Liver (tissue), 9 donors: ENCODE measurements around the gene PER2. TPM values are rescaled to one million over a fixed set of nuclear protein-coding genes. Genes with fewer than 3 reads are reported as not detected.

Experiments used
- DNase-seq: peaks from one replicate; pipeline ENCODE4 v3.0.0-alpha.2; 2017; ENCODE audit warnings: low spot score
- H3K27ac ChIP-seq, 2 donors: one replicate each; pipeline ENCODE4 v1.7.0; 2013; ENCODE audit warnings: inconsistent platforms in 2 of 2, low read length in 2 of 2, control low read depth in 1 of 2, low read depth in 1 of 2, mild to moderate bottlenecking in 1 of 2
- H3K27me3 ChIP-seq, 4 donors: one replicate each; pipeline versions ENCODE4 v1.6.1 to v1.7.0; 2013; ENCODE audit warnings: low read length in 3 of 4, inconsistent platforms in 1 of 4, mild to moderate bottlenecking in 1 of 4, moderate library complexity in 1 of 4; ENCODE audit not compliant: control insufficient read depth in 4 of 4, insufficient read depth in 4 of 4
- H3K36me3 ChIP-seq, 4 donors: one replicate each; pipeline versions ENCODE4 v1.6.1 to v1.7.0; 2013; ENCODE audit warnings: low read length in 3 of 4, mild to moderate bottlenecking in 3 of 4, low read depth in 1 of 4, moderate library complexity in 1 of 4; ENCODE audit not compliant: control insufficient read depth in 4 of 4, insufficient read depth in 3 of 4
- H3K4me1 ChIP-seq, 4 donors: one replicate each; pipeline versions ENCODE4 v1.6.1 to v1.7.0; 2013; ENCODE audit warnings: low read length in 3 of 4, mild to moderate bottlenecking in 3 of 4, moderate library complexity in 1 of 4; ENCODE audit not compliant: control insufficient read depth in 4 of 4, insufficient read depth in 4 of 4
- H3K4me3 ChIP-seq, 3 donors: one replicate each; pipeline versions ENCODE4 v1.6.1 to v1.7.0; 2013; ENCODE audit warnings: low read length in 3 of 3, control low read depth in 1 of 3, low read depth in 1 of 3, mild to moderate bottlenecking in 1 of 3
- H3K9ac ChIP-seq, 2 donors: one replicate each; pipeline ENCODE4 v1.7.0; 2013; ENCODE audit warnings: low read length in 2 of 2, mild to moderate bottlenecking in 2 of 2, moderate library complexity in 2 of 2, control low read depth in 1 of 2, low read depth in 1 of 2
- H3K9me3 ChIP-seq, 4 donors: one replicate each; pipeline versions ENCODE4 v1.6.1 to v1.7.0; 2013; ENCODE audit warnings: low read length in 3 of 4; ENCODE audit not compliant: control insufficient read depth in 4 of 4
- EGR1 ChIP-seq, 2 donors: IDR thresholded peaks; 2 replicates each; pipeline ENCODE4 v1.6.1; 2016 to 2018; ENCODE audit warnings: antibody characterized with exemption in 2 of 2, low read depth in 2 of 2
- FOXA1 ChIP-seq: IDR thresholded peaks from 2 replicates; pipeline ENCODE4 v1.6.1; 2016; ENCODE audit warnings: antibody characterized with exemption
- FOXA2 ChIP-seq: IDR thresholded peaks from 2 replicates; pipeline ENCODE4 v1.6.1; 2016; ENCODE audit warnings: antibody characterized with exemption
- GABPA ChIP-seq, 2 donors: IDR thresholded peaks in 1 of 2; conservative IDR thresholded peaks in 1 of 2; 2 replicates each; pipeline ENCODE4 v1.6.1; 2016; ENCODE audit warnings: antibody characterized with exemption in 2 of 2, mild to moderate bottlenecking in 1 of 2, moderate library complexity in 1 of 2
- HNF4A ChIP-seq, 2 donors: conservative IDR thresholded peaks; 2 replicates each; pipeline ENCODE4 v1.6.1; 2016; ENCODE audit warnings: antibody characterized with exemption in 2 of 2, mild to moderate bottlenecking in 2 of 2
- HNF4G ChIP-seq: IDR thresholded peaks from 2 replicates; pipeline ENCODE4 v1.6.1; 2016; ENCODE audit warnings: antibody characterized with exemption
- JUND ChIP-seq, 2 donors: IDR thresholded peaks; 2 replicates each; pipeline ENCODE4 v1.6.1; 2016; ENCODE audit warnings: antibody characterized with exemption in 2 of 2
- MAX ChIP-seq: IDR thresholded peaks from 2 replicates; pipeline ENCODE4 v1.6.1; 2016; ENCODE audit warnings: antibody characterized with exemption
- NR2F2 ChIP-seq: IDR thresholded peaks from 2 replicates; pipeline ENCODE4 v1.6.1; 2016; ENCODE audit warnings: antibody characterized with exemption
- RAD21 ChIP-seq, 2 donors: IDR thresholded peaks; 2 replicates each; pipeline ENCODE4 v1.6.1; 2016; ENCODE audit warnings: antibody characterized with exemption in 2 of 2, mild to moderate bottlenecking in 2 of 2
- REST ChIP-seq: IDR thresholded peaks from 2 replicates; pipeline ENCODE4 v1.6.1; 2016; ENCODE audit warnings: antibody characterized with exemption, mild to moderate bottlenecking
- RXRA ChIP-seq, 2 donors: IDR thresholded peaks; 2 replicates each; pipeline ENCODE4 v1.6.1; 2017 to 2018; ENCODE audit warnings: antibody characterized with exemption in 2 of 2, mild to moderate bottlenecking in 1 of 2
- SP1 ChIP-seq: IDR thresholded peaks from 2 replicates; pipeline ENCODE4 v1.6.1; 2018; ENCODE audit warnings: antibody characterized with exemption, mild to moderate bottlenecking
- TAF1 ChIP-seq: conservative IDR thresholded peaks from 2 replicates; pipeline ENCODE4 v1.6.1; 2016; ENCODE audit warnings: antibody characterized with exemption, mild to moderate bottlenecking
- YY1 ChIP-seq: IDR thresholded peaks from 2 replicates; pipeline ENCODE4 v1.6.1; 2016; ENCODE audit warnings: antibody characterized with exemption, mild to moderate bottlenecking
- WGBS: extraction: QIAGEN DNeasy Blood & Tissue Kit; methylation state at CpG from one replicate; pipeline ENCODE4 v1.1.7; 2013; 5-methylcytosine and 5-hydroxymethylcytosine counted together
- polyA plus RNA-seq, 2 donors: library from polyadenylated mRNA; stranded (reverse) in 1 of 2; unstranded in 1 of 2; fragments of 200-250 nt in 1 of 2; fragments of >200 nt in 1 of 2; fragmentation: Nextera tagmentation in 1 of 2; extraction: Ambion mirVana in 1 of 2; gene quantifications; one replicate each; pipeline versions ENCODE4 v1.2.1 to v1.2.3, GENCODE V29; 2013 to 2015
- total RNA-seq, 2 donors: library from RNA; depleted of rRNA; stranded (reverse); fragments of >200 nt; gene quantifications; one replicate each; pipeline ENCODE4 v1.2.3, GENCODE V29; 2014
- TF ChIP-seq, protein P1 (sequence below): fragments of 150-350 bp; IDR thresholded peaks from 2 replicates; pipeline ENCODE4 v1.5.1; 2017; ENCODE audit warnings: improper control_type of control experiment, low read depth, low read length; ENCODE audit not compliant: missing input control
- TF ChIP-seq, protein P2 (sequence below): IDR thresholded peaks from 2 replicates; pipeline ENCODE4 v1.6.1; 2016; ENCODE audit warnings: antibody characterized with exemption
- TF ChIP-seq, protein P3 (sequence below): IDR thresholded peaks from 2 replicates; pipeline ENCODE4 v1.6.1; 2016; ENCODE audit warnings: antibody characterized with exemption
- donor health status: healthy.
- donor health status: healthy.
- donor health status: healthy.
- donor health status: healthy.
- donor health status: healthy.

PER2 gene
- total and polyA plus RNA-seq, 4 donors: 1.1 to 12.5 (median 4.1) TPM

DNA sequence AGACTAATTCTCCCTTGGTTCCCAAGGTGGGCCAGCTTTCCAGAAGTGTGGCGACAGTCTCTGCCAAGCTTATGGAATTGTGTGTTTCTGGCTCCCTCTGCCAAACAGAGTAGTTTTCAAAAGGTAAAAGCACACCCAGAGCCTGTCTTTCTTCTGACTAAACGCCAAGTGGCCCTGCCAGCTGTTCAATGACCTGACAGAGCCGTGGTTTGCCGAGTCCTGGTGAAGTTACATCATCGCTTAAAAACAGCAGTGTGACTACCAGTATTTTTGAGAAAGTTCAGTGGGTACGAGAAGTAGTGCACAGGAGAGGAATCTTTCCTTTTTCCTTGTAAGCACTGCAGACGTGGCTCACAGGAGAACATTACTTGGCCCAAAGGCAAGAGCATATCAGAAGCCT, 1.9 kb downstream of the PER2 start:
- peak overlapping the region in 1 of 3 donors; percentile 76 for H3K4me3 ChIP-seq
- no peak for DNase-seq
- WGBS: 20% methylated on average over 7 of the region's 7 CpGs
- H3K36me3 ChIP-seq: no peaks in the 10 kb centered on the region
- TF ChIP-seq HNF4G: no peak
- TF ChIP-seq, protein P1, sequence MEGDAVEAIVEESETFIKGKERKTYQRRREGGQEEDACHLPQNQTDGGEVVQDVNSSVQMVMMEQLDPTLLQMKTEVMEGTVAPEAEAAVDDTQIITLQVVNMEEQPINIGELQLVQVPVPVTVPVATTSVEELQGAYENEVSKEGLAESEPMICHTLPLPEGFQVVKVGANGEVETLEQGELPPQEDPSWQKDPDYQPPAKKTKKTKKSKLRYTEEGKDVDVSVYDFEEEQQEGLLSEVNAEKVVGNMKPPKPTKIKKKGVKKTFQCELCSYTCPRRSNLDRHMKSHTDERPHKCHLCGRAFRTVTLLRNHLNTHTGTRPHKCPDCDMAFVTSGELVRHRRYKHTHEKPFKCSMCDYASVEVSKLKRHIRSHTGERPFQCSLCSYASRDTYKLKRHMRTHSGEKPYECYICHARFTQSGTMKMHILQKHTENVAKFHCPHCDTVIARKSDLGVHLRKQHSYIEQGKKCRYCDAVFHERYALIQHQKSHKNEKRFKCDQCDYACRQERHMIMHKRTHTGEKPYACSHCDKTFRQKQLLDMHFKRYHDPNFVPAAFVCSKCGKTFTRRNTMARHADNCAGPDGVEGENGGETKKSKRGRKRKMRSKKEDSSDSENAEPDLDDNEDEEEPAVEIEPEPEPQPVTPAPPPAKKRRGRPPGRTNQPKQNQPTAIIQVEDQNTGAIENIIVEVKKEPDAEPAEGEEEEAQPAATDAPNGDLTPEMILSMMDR: peak; percentile 10
- TF ChIP-seq FOXA2: no peak
- no peak for TF ChIP-seq EGR1 (IDR thresholded peaks at IDR 0.05; ENCODE audit: low read depth in 2 of 2)
- TF ChIP-seq, protein P2, sequence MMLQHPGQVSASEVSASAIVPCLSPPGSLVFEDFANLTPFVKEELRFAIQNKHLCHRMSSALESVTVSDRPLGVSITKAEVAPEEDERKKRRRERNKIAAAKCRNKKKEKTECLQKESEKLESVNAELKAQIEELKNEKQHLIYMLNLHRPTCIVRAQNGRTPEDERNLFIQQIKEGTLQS: peak; percentile 90
- TF ChIP-seq GABPA (IDR thresholded peaks at IDR 0.05 in 1 of 2, conservative IDR thresholded peaks at IDR 0.05 in 1 of 2): no peak
- peak; percentile 50 for TF ChIP-seq REST
- TF ChIP-seq, protein P3, sequence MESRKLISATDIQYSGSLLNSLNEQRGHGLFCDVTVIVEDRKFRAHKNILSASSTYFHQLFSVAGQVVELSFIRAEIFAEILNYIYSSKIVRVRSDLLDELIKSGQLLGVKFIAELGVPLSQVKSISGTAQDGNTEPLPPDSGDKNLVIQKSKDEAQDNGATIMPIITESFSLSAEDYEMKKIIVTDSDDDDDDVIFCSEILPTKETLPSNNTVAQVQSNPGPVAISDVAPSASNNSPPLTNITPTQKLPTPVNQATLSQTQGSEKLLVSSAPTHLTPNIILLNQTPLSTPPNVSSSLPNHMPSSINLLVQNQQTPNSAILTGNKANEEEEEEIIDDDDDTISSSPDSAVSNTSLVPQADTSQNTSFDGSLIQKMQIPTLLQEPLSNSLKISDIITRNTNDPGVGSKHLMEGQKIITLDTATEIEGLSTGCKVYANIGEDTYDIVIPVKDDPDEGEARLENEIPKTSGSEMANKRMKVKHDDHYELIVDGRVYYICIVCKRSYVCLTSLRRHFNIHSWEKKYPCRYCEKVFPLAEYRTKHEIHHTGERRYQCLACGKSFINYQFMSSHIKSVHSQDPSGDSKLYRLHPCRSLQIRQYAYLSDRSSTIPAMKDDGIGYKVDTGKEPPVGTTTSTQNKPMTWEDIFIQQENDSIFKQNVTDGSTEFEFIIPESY: peak; percentile 38
- TF ChIP-seq RXRA (IDR thresholded peaks at IDR 0.05): peak; percentile 77 to 84
- no peak for TF ChIP-seq FOXA1
- peak; percentile 71 for TF ChIP-seq SP1
- TF ChIP-seq NR2F2: no peak
- TF ChIP-seq JUND (IDR thresholded peaks at IDR 0.05): peak in 1 of 2 donors; percentile 61
- TF ChIP-seq HNF4A (conservative IDR thresholded peaks at IDR 0.05): peak; percentile 61 to 76
- peak; percentile 15 to 49 for TF ChIP-seq RAD21 (IDR thresholded peaks at IDR 0.05)
- no peak for TF ChIP-seq YY1
- TF ChIP-seq MAX: no peak
- peak; percentile 28 for TF ChIP-seq TAF1
- H3K4me1 ChIP-seq: peaks cover 19 to 52% (median 33%) of the 10 kb centered on the region in 4 donors
- H3K27me3 ChIP-seq: no peaks in the 10 kb centered on the region
- peak overlapping the region; percentile 92 to 93 for H3K9ac ChIP-seq
- no peaks in the 10 kb centered on the region for H3K9me3 ChIP-seq
- H3K27ac ChIP-seq: peak overlapping the region; percentile 92 to 99
